HCT116 (cell line): ENCODE measurements around the gene ENTHD1.

Source experiments
- CEBPB ChIP-seq: IDR thresholded peaks from 2 replicates; pipeline ENCODE4 v1.6.1; 2012; ENCODE audit warnings: low read depth
- EGR1 ChIP-seq: IDR thresholded peaks from 2 replicates; pipeline ENCODE4 v1.6.1; 2012; ENCODE audit warnings: low read depth
- EZH2 ChIP-seq: fragments of 200-600 bp; sonication (generic); IDR thresholded peaks from 2 replicates; pipeline ENCODE4 v1.6.1; 2017; ENCODE audit warnings: antibody characterized with exemption, mixed run types
- POLR2A ChIP-seq: IDR thresholded peaks from 2 replicates; pipeline ENCODE4 v1.7.0; 2011; ENCODE audit warnings: borderline replicate concordance; ENCODE audit not compliant: insufficient read depth, insufficient read length; ENCODE audit errors: extremely low read depth
- POLR2AphosphoS5 ChIP-seq: IDR thresholded peaks from 2 replicates; pipeline ENCODE4 v1.6.1; 2011; ENCODE audit warnings: mild to moderate bottlenecking, low read depth, low read length, moderate library complexity
- RAD21 ChIP-seq: IDR thresholded peaks from 2 replicates; pipeline ENCODE4 v1.6.1; 2012; ENCODE audit warnings: low read depth, mild to moderate bottlenecking
- SIN3A ChIP-seq: IDR thresholded peaks from 2 replicates; pipeline ENCODE4 v1.6.1; 2012; ENCODE audit warnings: low read depth
- SP1 ChIP-seq: IDR thresholded peaks from 2 replicates; pipeline ENCODE4 v1.6.1; 2012; ENCODE audit warnings: low read depth
- ZNF274 ChIP-seq: fragments of 200-500 bp; sonication (Bioruptor generic); IDR thresholded peaks from 2 replicates; pipeline ENCODE4 v1.6.1; 2014; ENCODE audit warnings: mild to moderate bottlenecking, low read depth, low read length, inconsistent platforms
- TF ChIP-seq, protein P1 (sequence below), 3 experiments: fragments of 200-600 bp in 1 of 3; sonication (generic) in 1 of 3; IDR thresholded peaks in 2 of 3; conservative IDR thresholded peaks in 1 of 3; 2 replicates each; pipeline ENCODE4 v1.5.1; 2012 to 2017; ENCODE audit warnings: low read depth in 2 of 3, low read length in 2 of 3, antibody characterized with exemption in 1 of 3, borderline replicate concordance in 1 of 3, control low read depth in 1 of 3, mild to moderate bottlenecking in 1 of 3, mixed read lengths in 1 of 3, mixed run types in 1 of 3, moderate library complexity in 1 of 3; ENCODE audit not compliant: insufficient read depth in 1 of 3
- TF ChIP-seq, protein P2 (sequence below): IDR thresholded peaks from 2 replicates; pipeline ENCODE4 v1.6.1; 2012; ENCODE audit warnings: low read depth
- TF ChIP-seq, protein P3 (sequence below): IDR thresholded peaks from 2 replicates; pipeline ENCODE4 v1.6.1; 2012
- TF ChIP-seq, protein P4 (sequence below): IDR thresholded peaks from 2 replicates; pipeline ENCODE4 v1.6.1; 2011; ENCODE audit warnings: mild to moderate bottlenecking, low read length, moderate library complexity; ENCODE audit not compliant: insufficient replicate concordance; ENCODE audit errors: extremely low read depth

DNA sequence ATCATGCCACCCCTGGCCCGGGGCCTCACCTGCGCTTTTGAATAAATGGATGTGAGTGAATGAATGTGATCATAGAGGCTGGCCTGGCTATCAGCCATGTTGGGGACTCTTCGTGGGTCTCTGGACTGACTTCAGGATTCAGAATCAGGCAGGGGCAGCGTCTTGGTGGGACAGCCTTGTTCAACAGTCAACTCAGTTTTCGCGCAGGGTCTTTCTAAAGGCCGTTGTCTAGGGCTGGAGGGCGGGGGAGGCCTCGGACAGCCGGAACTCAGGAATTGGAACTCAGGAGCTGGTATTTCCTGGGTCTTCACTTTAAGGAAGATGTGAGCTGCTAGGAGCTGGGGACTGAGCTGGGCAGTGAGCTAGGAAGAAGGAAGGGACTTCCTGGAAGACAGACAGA, 177.0 kb downstream of the ENTHD1 start:
- TF ChIP-seq, protein P1, sequence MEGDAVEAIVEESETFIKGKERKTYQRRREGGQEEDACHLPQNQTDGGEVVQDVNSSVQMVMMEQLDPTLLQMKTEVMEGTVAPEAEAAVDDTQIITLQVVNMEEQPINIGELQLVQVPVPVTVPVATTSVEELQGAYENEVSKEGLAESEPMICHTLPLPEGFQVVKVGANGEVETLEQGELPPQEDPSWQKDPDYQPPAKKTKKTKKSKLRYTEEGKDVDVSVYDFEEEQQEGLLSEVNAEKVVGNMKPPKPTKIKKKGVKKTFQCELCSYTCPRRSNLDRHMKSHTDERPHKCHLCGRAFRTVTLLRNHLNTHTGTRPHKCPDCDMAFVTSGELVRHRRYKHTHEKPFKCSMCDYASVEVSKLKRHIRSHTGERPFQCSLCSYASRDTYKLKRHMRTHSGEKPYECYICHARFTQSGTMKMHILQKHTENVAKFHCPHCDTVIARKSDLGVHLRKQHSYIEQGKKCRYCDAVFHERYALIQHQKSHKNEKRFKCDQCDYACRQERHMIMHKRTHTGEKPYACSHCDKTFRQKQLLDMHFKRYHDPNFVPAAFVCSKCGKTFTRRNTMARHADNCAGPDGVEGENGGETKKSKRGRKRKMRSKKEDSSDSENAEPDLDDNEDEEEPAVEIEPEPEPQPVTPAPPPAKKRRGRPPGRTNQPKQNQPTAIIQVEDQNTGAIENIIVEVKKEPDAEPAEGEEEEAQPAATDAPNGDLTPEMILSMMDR (IDR thresholded peaks at IDR 0.05 in 2 of 3, conservative IDR thresholded peaks at IDR 0.05 in 1 of 3; ENCODE audit: borderline replicate concordance in 1 of 3, insufficient read depth in 1 of 3, low read depth in 2 of 3, low read length in 2 of 3): no peak
- TF ChIP-seq EGR1 (no peak), SIN3A (no peak), POLR2AphosphoS5 (no peak), POLR2A (no peak), ZNF274 (no peak), EZH2 (no peak), SP1 (no peak), CEBPB (no peak), RAD21 (no peak)
- TF ChIP-seq, protein P2, sequence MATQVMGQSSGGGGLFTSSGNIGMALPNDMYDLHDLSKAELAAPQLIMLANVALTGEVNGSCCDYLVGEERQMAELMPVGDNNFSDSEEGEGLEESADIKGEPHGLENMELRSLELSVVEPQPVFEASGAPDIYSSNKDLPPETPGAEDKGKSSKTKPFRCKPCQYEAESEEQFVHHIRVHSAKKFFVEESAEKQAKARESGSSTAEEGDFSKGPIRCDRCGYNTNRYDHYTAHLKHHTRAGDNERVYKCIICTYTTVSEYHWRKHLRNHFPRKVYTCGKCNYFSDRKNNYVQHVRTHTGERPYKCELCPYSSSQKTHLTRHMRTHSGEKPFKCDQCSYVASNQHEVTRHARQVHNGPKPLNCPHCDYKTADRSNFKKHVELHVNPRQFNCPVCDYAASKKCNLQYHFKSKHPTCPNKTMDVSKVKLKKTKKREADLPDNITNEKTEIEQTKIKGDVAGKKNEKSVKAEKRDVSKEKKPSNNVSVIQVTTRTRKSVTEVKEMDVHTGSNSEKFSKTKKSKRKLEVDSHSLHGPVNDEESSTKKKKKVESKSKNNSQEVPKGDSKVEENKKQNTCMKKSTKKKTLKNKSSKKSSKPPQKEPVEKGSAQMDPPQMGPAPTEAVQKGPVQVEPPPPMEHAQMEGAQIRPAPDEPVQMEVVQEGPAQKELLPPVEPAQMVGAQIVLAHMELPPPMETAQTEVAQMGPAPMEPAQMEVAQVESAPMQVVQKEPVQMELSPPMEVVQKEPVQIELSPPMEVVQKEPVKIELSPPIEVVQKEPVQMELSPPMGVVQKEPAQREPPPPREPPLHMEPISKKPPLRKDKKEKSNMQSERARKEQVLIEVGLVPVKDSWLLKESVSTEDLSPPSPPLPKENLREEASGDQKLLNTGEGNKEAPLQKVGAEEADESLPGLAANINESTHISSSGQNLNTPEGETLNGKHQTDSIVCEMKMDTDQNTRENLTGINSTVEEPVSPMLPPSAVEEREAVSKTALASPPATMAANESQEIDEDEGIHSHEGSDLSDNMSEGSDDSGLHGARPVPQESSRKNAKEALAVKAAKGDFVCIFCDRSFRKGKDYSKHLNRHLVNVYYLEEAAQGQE: no peak
- TF ChIP-seq, protein P3, sequence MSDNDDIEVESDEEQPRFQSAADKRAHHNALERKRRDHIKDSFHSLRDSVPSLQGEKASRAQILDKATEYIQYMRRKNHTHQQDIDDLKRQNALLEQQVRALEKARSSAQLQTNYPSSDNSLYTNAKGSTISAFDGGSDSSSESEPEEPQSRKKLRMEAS: no peak
- TF ChIP-seq, protein P4, sequence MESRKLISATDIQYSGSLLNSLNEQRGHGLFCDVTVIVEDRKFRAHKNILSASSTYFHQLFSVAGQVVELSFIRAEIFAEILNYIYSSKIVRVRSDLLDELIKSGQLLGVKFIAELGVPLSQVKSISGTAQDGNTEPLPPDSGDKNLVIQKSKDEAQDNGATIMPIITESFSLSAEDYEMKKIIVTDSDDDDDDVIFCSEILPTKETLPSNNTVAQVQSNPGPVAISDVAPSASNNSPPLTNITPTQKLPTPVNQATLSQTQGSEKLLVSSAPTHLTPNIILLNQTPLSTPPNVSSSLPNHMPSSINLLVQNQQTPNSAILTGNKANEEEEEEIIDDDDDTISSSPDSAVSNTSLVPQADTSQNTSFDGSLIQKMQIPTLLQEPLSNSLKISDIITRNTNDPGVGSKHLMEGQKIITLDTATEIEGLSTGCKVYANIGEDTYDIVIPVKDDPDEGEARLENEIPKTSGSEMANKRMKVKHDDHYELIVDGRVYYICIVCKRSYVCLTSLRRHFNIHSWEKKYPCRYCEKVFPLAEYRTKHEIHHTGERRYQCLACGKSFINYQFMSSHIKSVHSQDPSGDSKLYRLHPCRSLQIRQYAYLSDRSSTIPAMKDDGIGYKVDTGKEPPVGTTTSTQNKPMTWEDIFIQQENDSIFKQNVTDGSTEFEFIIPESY: no peak
